Fibroblast of lung (primary cell): Measurements from ENCODE around the gene TMEM63B. TPM values are rescaled to one million over a fixed set of nuclear protein-coding genes. Genes with fewer than 3 reads are reported as not detected.

Experiments
- DNase-seq, 2 donors: peaks; one replicate each; pipeline versions ENCODE4 v3.0.0 to v3.0.0-alpha.2; 2010; ENCODE audit warnings: low read depth in 2 of 2
- H2AFZ ChIP-seq: 2 replicates; pipeline ENCODE4 v1.5.1; 2012; ENCODE audit warnings: low read length, control low read depth, inconsistent platforms
- H3K27ac ChIP-seq: 2 replicates; pipeline ENCODE4 v1.5.1; 2011; ENCODE audit warnings: low read length, control low read depth; ENCODE audit not compliant: insufficient read depth
- H3K27me3 ChIP-seq: 2 replicates; pipeline ENCODE4 v1.5.1; 2011; ENCODE audit warnings: mild to moderate bottlenecking, low read length; ENCODE audit not compliant: control insufficient read depth, insufficient read depth
- H3K36me3 ChIP-seq: 2 replicates; pipeline ENCODE4 v1.5.1; 2011; ENCODE audit warnings: low read length; ENCODE audit not compliant: control insufficient read depth, insufficient read depth
- H3K4me1 ChIP-seq: 2 replicates; pipeline ENCODE4 v1.5.1; 2011; ENCODE audit warnings: low read length; ENCODE audit not compliant: control insufficient read depth, insufficient read depth; ENCODE audit errors: extremely low read depth
- H3K4me2 ChIP-seq: 2 replicates; pipeline ENCODE4 v1.5.1; 2011; ENCODE audit warnings: low read length, control low read depth; ENCODE audit not compliant: insufficient read depth; ENCODE audit errors: extremely low read depth
- H3K4me3 ChIP-seq, 4 experiments: fragments of 200-600 bp in 1 of 4; sonication (generic) in 1 of 4; replicated peaks in 1 of 4; 2 replicates each; pipeline ENCODE4 v1.5.1; 2011 to 2016; ENCODE audit warnings: low read length in 4 of 4, low read depth in 3 of 4, mild to moderate bottlenecking in 3 of 4, control low read depth in 2 of 4, inconsistent platforms in 1 of 4, mixed read lengths in 1 of 4; ENCODE audit not compliant: insufficient read depth in 1 of 4; ENCODE audit errors: control extremely low read depth in 1 of 4
- H3K79me2 ChIP-seq: 2 replicates; pipeline ENCODE4 v1.5.1; 2012; ENCODE audit warnings: mild to moderate bottlenecking, low read length, inconsistent platforms; ENCODE audit not compliant: control insufficient read depth, insufficient read depth
- H3K9ac ChIP-seq: 2 replicates; pipeline ENCODE4 v1.5.1; 2011; ENCODE audit warnings: mild to moderate bottlenecking, low read length, control low read depth; ENCODE audit not compliant: insufficient read depth
- H3K9me3 ChIP-seq: 2 replicates; pipeline ENCODE4 v1.5.1; 2012; ENCODE audit warnings: low read depth, low read length; ENCODE audit not compliant: control insufficient read depth, insufficient read depth
- H4K20me1 ChIP-seq: 2 replicates; pipeline ENCODE4 v1.5.1; 2011; ENCODE audit warnings: low read length; ENCODE audit not compliant: control insufficient read depth, insufficient read depth; ENCODE audit errors: extremely low read depth
- CTCF ChIP-seq, 2 donors: IDR thresholded peaks in 1 of 2; conservative IDR thresholded peaks in 1 of 2; 1 replicate in 1 of 2; 2 replicates in 1 of 2; pipeline ENCODE4 v1.5.1; 2011 to 2012; ENCODE audit warnings: low read length in 2 of 2, control low read depth in 1 of 2, inconsistent platforms in 1 of 2, low read depth in 1 of 2, mild to moderate bottlenecking in 1 of 2
- EZH2 ChIP-seq: IDR thresholded peaks from 2 replicates; pipeline ENCODE4 v1.5.1; 2012; ENCODE audit warnings: low read length, control low read depth, mild to moderate bottlenecking; ENCODE audit errors: missing control alignments
- polyA plus RNA-seq, 2 donors: library from polyadenylated mRNA; depleted of rRNA in 1 of 2; stranded (reverse) in 1 of 2; unstranded in 1 of 2; fragments of >200 nt; gene quantifications; 2 replicates each; pipeline ENCODE4 v1.2.1, GENCODE V29; 2011 to 2012; ENCODE audit warnings: missing spikeins in 1 of 2
- total RNA-seq: library from RNA; depleted of rRNA; stranded (reverse); fragments of >200 nt; gene quantifications from 2 replicates; pipeline ENCODE4 v1.2.1, GENCODE V29; 2014

Gene TMEM63B
- total and polyA plus RNA-seq, 2 donors (not counting 1 experiment from before 2014, with no cell fraction given), result 32.2 to 42.1 TPM

GRCh38 chr6:44203955-44204354, 76.6 kb downstream of the TMEM63B start:
- H4K20me1 ChIP-seq, result no peaks in the 10 kb centered on the region
- no peaks in the 10 kb centered on the region for H3K36me3 ChIP-seq
- H3K27ac ChIP-seq, result no peak overlapping the region
- H3K27me3 ChIP-seq, result peaks cover 8% of the 10 kb centered on the region
- H3K4me2 ChIP-seq, result no peak overlapping the region
- H3K4me3 ChIP-seq, result no peak overlapping the region
- no peaks in the 10 kb centered on the region for H3K79me2 ChIP-seq
- no peak overlapping the region for H3K9ac ChIP-seq
- no peaks in the 10 kb centered on the region for H3K4me1 ChIP-seq
- no peak overlapping the region for H2AFZ ChIP-seq
- TF ChIP-seq CTCF (conservative IDR thresholded peaks at IDR 0.05 in 1 of 2, IDR thresholded peaks at IDR 0.05 in 1 of 2; ENCODE audit: low read depth in 1 of 2, low read length in 2 of 2) (no peak), EZH2 (no peak)
- no peak for DNase-seq
- no peaks in the 10 kb centered on the region for H3K9me3 ChIP-seq

Other genes starting within 250 kb of the TMEM63B start
- gene MRPL14, start 102 bp upstream of the TMEM63B start, total RNA-seq, result 53.7 and 60.6 TPM in 2 replicates
- gene MRPL14, start 102 bp upstream of the TMEM63B start, polyA plus RNA-seq, result 36.2 and 51.9 TPM in 2 replicates
- not detected in 2 replicates for gene CAPN11, start 31.3 kb downstream of the TMEM63B start, total RNA-seq
- not detected in 2 replicates for gene CAPN11, start 31.3 kb downstream of the TMEM63B start, polyA plus RNA-seq
- gene MYMX, start 89.4 kb downstream of the TMEM63B start, total RNA-seq, result not detected in 2 replicates
- not detected in 2 replicates for gene MYMX, start 89.4 kb downstream of the TMEM63B start, polyA plus RNA-seq
- 7.7 and 13.4 TPM in 2 replicates for gene SLC29A1, start 96.0 kb downstream of the TMEM63B start, total RNA-seq
- 21.9 and 43.6 TPM in 2 replicates for gene SLC29A1, start 96.0 kb downstream of the TMEM63B start, polyA plus RNA-seq
- gene HSP90AB1, start 119.5 kb downstream of the TMEM63B start, total RNA-seq, result 449 and 452 TPM in 2 replicates
- gene HSP90AB1, start 119.5 kb downstream of the TMEM63B start, polyA plus RNA-seq, result 775 and 1,146 TPM in 2 replicates
- 57.0 and 88.4 TPM in 2 replicates for gene SLC35B2, start 130.0 kb downstream of the TMEM63B start, total RNA-seq
- 89.4 and 94.1 TPM in 2 replicates for gene SLC35B2, start 130.0 kb downstream of the TMEM63B start, polyA plus RNA-seq
- 5.4 and 6.4 TPM in 2 replicates for gene NFKBIE, start 138.0 kb downstream of the TMEM63B start, total RNA-seq
- gene NFKBIE, start 138.0 kb downstream of the TMEM63B start, polyA plus RNA-seq, result 1.6 and 3.7 TPM in 2 replicates
- under 0.01 TPM in 2 replicates for gene TMEM151B, start 142.9 kb downstream of the TMEM63B start, total RNA-seq
- not detected in 2 replicates for gene TMEM151B, start 142.9 kb downstream of the TMEM63B start, polyA plus RNA-seq
- gene AARS2, start 185.8 kb downstream of the TMEM63B start, total RNA-seq, result 16.4 and 24.3 TPM in 2 replicates
- 3.4 and 5.5 TPM in 2 replicates for gene AARS2, start 185.8 kb downstream of the TMEM63B start, polyA plus RNA-seq
- under 0.01 TPM in 1 of 2 replicates, not detected in the other for gene SPATS1, start 215.1 kb downstream of the TMEM63B start, total RNA-seq
- gene SPATS1, start 215.1 kb downstream of the TMEM63B start, polyA plus RNA-seq, result not detected in 2 replicates